Measurements from ENCODE around the gene SIT1.

DNA sequence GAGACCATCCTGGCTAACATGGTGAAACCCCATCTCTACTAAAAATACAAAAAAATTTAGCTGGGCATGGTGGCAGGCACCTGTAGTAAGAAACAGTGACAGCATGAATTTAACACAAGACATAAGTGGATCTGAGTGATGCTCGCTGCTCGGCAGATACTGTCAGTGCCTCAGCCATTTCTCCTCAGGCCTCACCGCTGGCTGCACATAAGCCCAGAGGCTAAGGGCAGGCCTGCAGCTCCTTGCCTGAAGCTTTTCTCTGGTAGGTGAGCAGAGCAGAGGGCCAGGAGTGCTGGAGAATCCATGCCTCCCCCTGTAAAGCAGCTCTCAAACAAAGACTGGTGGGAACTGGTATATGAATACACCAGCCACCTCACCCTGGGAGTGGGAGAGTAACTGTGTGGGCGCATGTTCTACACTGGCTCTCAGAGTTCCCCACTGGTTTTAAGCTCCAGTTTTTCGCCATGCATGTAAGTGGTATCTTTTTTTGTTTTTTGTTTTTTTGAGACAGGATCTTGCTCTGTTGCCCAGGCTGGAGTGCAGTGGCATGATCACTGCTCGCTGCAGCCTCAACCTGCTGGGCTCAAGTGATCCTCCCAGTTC, 22.2 kb downstream of the SIT1 start:
- TF ChIP-seq, protein P1, sequence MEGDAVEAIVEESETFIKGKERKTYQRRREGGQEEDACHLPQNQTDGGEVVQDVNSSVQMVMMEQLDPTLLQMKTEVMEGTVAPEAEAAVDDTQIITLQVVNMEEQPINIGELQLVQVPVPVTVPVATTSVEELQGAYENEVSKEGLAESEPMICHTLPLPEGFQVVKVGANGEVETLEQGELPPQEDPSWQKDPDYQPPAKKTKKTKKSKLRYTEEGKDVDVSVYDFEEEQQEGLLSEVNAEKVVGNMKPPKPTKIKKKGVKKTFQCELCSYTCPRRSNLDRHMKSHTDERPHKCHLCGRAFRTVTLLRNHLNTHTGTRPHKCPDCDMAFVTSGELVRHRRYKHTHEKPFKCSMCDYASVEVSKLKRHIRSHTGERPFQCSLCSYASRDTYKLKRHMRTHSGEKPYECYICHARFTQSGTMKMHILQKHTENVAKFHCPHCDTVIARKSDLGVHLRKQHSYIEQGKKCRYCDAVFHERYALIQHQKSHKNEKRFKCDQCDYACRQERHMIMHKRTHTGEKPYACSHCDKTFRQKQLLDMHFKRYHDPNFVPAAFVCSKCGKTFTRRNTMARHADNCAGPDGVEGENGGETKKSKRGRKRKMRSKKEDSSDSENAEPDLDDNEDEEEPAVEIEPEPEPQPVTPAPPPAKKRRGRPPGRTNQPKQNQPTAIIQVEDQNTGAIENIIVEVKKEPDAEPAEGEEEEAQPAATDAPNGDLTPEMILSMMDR (optimal IDR thresholded peaks at IDR 0.05 in 1 of 3, IDR thresholded peaks at IDR 0.05 in 1 of 3, conservative IDR thresholded peaks at IDR 0.05 in 1 of 3; ENCODE audit: extremely low read depth in 1 of 3, insufficient read depth in 2 of 3, low read length in 3 of 3), result no peak
- TF ChIP-seq EZH2 (IDR thresholded peaks at IDR 0.05; ENCODE audit: low read length), result no peak
